Measurements from ENCODE around the gene SHISA9. TPM values are rescaled to one million over a fixed set of nuclear protein-coding genes. Genes with fewer than 3 reads are reported as not detected.

SHISA9 gene
- total and polyA plus RNA-seq, 2 donors (not counting 1 experiment from before 2014, with no cell fraction given), result 0.03 to 0.07 TPM

DNA sequence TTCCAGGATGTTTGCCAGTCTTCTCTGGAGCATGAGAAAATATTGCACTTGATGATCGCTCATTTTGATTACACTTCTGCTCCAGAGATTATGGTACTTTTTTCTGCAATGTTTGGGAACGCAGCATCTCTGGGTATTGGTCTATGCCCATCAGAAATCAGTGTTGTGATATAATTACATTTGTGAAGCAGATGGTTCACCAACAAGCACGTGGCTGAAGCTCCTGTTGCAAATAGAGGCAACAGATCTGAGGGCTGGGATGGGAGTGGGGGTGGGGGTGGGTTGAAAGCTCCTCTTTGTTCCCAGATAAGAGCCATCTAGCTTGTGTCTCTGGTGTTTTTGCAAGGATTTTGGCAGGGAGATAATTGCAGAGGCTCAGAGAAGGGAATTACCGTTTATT is 252.3 kb downstream of the SHISA9 start:
- Histone ChIP-seq H3K27ac (ENCODE audit: low read length in 2 of 2) (no peak overlapping the region), H3K9me3 (ENCODE audit: control extremely low read depth in 1 of 3, control insufficient read depth in 2 of 3, insufficient read depth in 1 of 3, low read length in 2 of 3) (no peaks in the 10 kb centered on the region), H3K4me3 (ENCODE audit: control extremely low read depth in 1 of 5, extremely low read depth in 1 of 5, insufficient read depth in 1 of 5, low read depth in 2 of 5, low read length in 4 of 5) (no peak overlapping the region), H3K79me2 (ENCODE audit: control insufficient read depth, insufficient read depth, low read length) (no peaks in the 10 kb centered on the region), H4K20me1 (ENCODE audit: control insufficient read depth, insufficient read depth, low read length, poor library complexity, severe bottlenecking) (no peaks in the 10 kb centered on the region), H3K27me3 (replicated peaks in 1 of 4; ENCODE audit: control extremely low read depth in 1 of 4, control insufficient read depth in 3 of 4, insufficient read depth in 4 of 4, low read length in 3 of 4) (no peaks in the 10 kb centered on the region), H2AFZ (ENCODE audit: insufficient read depth, low read depth, low read length, poor library complexity, severe bottlenecking) (no peak overlapping the region), H3K4me2 (replicated peaks; ENCODE audit: low read depth, low read length, poor library complexity, severe bottlenecking) (no peak overlapping the region), H3K4me1 (ENCODE audit: control insufficient read depth in 2 of 2, insufficient read depth in 2 of 2, low read length in 2 of 2) (no peaks in the 10 kb centered on the region), H3K36me3 (replicated peaks in 1 of 2; ENCODE audit: control extremely low read depth in 1 of 2, control insufficient read depth in 1 of 2, extremely low read depth in 1 of 2, insufficient read depth in 2 of 2, low read length in 1 of 2) (no peaks in the 10 kb centered on the region), H3K9ac (ENCODE audit: low read length) (no peak overlapping the region)
- 67% methylated on average over 3 of the region's 4 CpGs for WGBS (ENCODE audit: insufficient coverage)
- Mint-ChIP-seq H3K4me3 (no peak overlapping the region), H3K27ac (no peak overlapping the region), H3K27me3 (peaks cover 4% of the 10 kb centered on the region), H3K4me1 (no peaks in the 10 kb centered on the region), H3K9me3 (ENCODE audit: insufficient read depth) (no peaks in the 10 kb centered on the region)
- intact Hi-C loops (cut with micrococcal nuclease), result no loop called here
- ATAC-seq (ENCODE audit: low read depth) (no peak), DNase-seq (no peak)
- CTCF ChIA-PET, result no interaction called here
- POLR2A ChIA-PET, result no interaction called here
- TF ChIP-seq, protein P1, sequence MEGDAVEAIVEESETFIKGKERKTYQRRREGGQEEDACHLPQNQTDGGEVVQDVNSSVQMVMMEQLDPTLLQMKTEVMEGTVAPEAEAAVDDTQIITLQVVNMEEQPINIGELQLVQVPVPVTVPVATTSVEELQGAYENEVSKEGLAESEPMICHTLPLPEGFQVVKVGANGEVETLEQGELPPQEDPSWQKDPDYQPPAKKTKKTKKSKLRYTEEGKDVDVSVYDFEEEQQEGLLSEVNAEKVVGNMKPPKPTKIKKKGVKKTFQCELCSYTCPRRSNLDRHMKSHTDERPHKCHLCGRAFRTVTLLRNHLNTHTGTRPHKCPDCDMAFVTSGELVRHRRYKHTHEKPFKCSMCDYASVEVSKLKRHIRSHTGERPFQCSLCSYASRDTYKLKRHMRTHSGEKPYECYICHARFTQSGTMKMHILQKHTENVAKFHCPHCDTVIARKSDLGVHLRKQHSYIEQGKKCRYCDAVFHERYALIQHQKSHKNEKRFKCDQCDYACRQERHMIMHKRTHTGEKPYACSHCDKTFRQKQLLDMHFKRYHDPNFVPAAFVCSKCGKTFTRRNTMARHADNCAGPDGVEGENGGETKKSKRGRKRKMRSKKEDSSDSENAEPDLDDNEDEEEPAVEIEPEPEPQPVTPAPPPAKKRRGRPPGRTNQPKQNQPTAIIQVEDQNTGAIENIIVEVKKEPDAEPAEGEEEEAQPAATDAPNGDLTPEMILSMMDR (IDR thresholded peaks at IDR 0.05), result no peak
- no peak for TF ChIP-seq EZH2 (IDR thresholded peaks at IDR 0.05; ENCODE audit: borderline replicate concordance, insufficient read depth, low read depth, low read length, poor library complexity, severe bottlenecking)

DNA sequence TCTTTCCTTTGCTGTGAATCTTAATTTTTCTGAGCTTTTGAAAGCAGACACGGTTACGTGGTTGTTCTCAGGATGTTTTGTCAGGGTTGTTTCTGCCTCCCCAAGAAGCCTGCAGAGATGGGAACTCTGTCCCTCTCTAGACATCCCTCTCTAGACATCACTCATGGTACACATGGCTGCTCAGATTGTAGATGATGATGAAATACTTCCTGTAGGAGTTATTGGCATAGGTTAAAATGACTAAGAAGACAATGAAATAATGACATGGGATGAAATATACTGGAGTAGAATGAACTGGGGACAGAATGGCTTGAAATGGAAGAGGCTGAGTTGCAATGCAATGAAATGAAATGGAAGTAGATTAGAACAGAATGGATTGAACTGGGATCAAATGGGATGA is 253.4 kb downstream of the SHISA9 start:
- no peak overlapping the region for H3K4me2 ChIP-seq (replicated peaks; ENCODE audit: low read depth, low read length, poor library complexity, severe bottlenecking)
- Mint-ChIP-seq H3K4me3 (no peak overlapping the region), H3K4me1 (no peaks in the 10 kb centered on the region), H3K9me3 (ENCODE audit: insufficient read depth) (no peaks in the 10 kb centered on the region), H3K27ac (no peak overlapping the region), H3K27me3 (peaks cover 4% of the 10 kb centered on the region)
- DNase-seq (no peak), ATAC-seq (ENCODE audit: low read depth) (no peak)
- no peak overlapping the region for H3K9ac ChIP-seq (ENCODE audit: low read length)
- no peak for TF ChIP-seq EZH2 (IDR thresholded peaks at IDR 0.05; ENCODE audit: borderline replicate concordance, insufficient read depth, low read depth, low read length, poor library complexity, severe bottlenecking)
- TF ChIP-seq, protein P1 (IDR thresholded peaks at IDR 0.05), result no peak
- H3K9me3 ChIP-seq (ENCODE audit: control extremely low read depth in 1 of 3, control insufficient read depth in 2 of 3, insufficient read depth in 1 of 3, low read length in 2 of 3), result no peaks in the 10 kb centered on the region
- CTCF ChIA-PET, result no interaction called here
- H4K20me1 ChIP-seq (ENCODE audit: control insufficient read depth, insufficient read depth, low read length, poor library complexity, severe bottlenecking), result no peaks in the 10 kb centered on the region
- no peaks in the 10 kb centered on the region for H3K4me1 ChIP-seq (ENCODE audit: control insufficient read depth in 2 of 2, insufficient read depth in 2 of 2, low read length in 2 of 2)
- H3K79me2 ChIP-seq (ENCODE audit: control insufficient read depth, insufficient read depth, low read length), result no peaks in the 10 kb centered on the region
- no peaks in the 10 kb centered on the region for H3K36me3 ChIP-seq (replicated peaks in 1 of 2; ENCODE audit: control extremely low read depth in 1 of 2, control insufficient read depth in 1 of 2, extremely low read depth in 1 of 2, insufficient read depth in 2 of 2, low read length in 1 of 2)
- no CpG with 5 or more reads among the region's 2 CpGs for WGBS (ENCODE audit: insufficient coverage)
- no peak overlapping the region for H3K27ac ChIP-seq (ENCODE audit: low read length in 2 of 2)
- intact Hi-C loops (cut with micrococcal nuclease), result no loop called here
- no peaks in the 10 kb centered on the region for H3K27me3 ChIP-seq (replicated peaks in 1 of 4; ENCODE audit: control extremely low read depth in 1 of 4, control insufficient read depth in 3 of 4, insufficient read depth in 4 of 4, low read length in 3 of 4)
- H3K4me3 ChIP-seq (ENCODE audit: control extremely low read depth in 1 of 5, extremely low read depth in 1 of 5, insufficient read depth in 1 of 5, low read depth in 2 of 5, low read length in 4 of 5), result no peak overlapping the region
- no peak overlapping the region for H2AFZ ChIP-seq (ENCODE audit: insufficient read depth, low read depth, low read length, poor library complexity, severe bottlenecking)
- POLR2A ChIA-PET, result no interaction called here
